Fibroblast of mammary gland (primary cell): ENCODE measurements around the gene TSPAN11.
A peak's percentile ranks its signal among the peaks of the same experiment; 100 is the strongest.

Experiments
- DNase-seq: peaks from one replicate; pipeline ENCODE4 v3.0.0-alpha.2; 2010; ENCODE audit warnings: low read depth
- H3K4me3 ChIP-seq: 2 replicates; pipeline ENCODE4 v1.5.1; 2011; ENCODE audit warnings: low read depth, mild to moderate bottlenecking, low read length, moderate library complexity; ENCODE audit not compliant: control insufficient read depth
- CTCF ChIP-seq: conservative IDR thresholded peaks from 2 replicates; pipeline ENCODE4 v1.5.1; 2011; ENCODE audit warnings: low read depth, low read length, inconsistent platforms; ENCODE audit not compliant: control insufficient read depth, insufficient read depth

The TSPAN11 gene

GRCh38 chr12:30926243-30927221, at the start of gene TSPAN11:
TSS of gene TSPAN11 (plus strand) at chr12:30926748. CDS start at chr12:30953992, 27,244 bp downstream.
- no peak for TF ChIP-seq CTCF
- peak; percentile 20 for DNase-seq
- peak within 1 kb of the TSS; percentile 32 for H3K4me3 ChIP-seq

GRCh38 chr12:30877105-30877875, 49.3 kb upstream of the TSPAN11 start:
- no peak for TF ChIP-seq CTCF
- DNase-seq, result no peak
- H3K4me3 ChIP-seq, result no peak overlapping the region

- DNase-seq, result no peak
- no peak for TF ChIP-seq CTCF
- H3K4me3 ChIP-seq, result no peak overlapping the region
These were observed 48.5 kb upstream of the TSPAN11 start for GRCh38 chr12:30878024-30878423.

GRCh38 chr12:30880061-30880460, 46.5 kb upstream of the TSPAN11 start:
- no peak for DNase-seq
- no peak for TF ChIP-seq CTCF
- H3K4me3 ChIP-seq, result no peak overlapping the region

- DNase-seq, result no peak
- H3K4me3 ChIP-seq, result no peak overlapping the region
- no peak for TF ChIP-seq CTCF
These were observed 45.7 kb upstream of the TSPAN11 start for GRCh38 chr12:30880813-30881212.

- DNase-seq, result peak; percentile 30
- no peak overlapping the region for H3K4me3 ChIP-seq
- peak; percentile 19 for TF ChIP-seq CTCF
These were observed 43.8 kb upstream of the TSPAN11 start for GRCh38 chr12:30882706-30883105.
